Neural cell (in vitro differentiated cells): ENCODE data around the gene IGSF3.
"Not testable (repeated sequence)": the region's sequence is repeated elsewhere in the genome, so short reads cannot be mapped to it uniquely, and the experiment has no call there.

ENCODE experiments used
- CTCF ChIP-seq: fragments of 450-650 bp; IDR thresholded peaks from 2 replicates; pipeline ENCODE4 v1.5.1; 2014; ENCODE audit warnings: antibody characterized with exemption, mild to moderate bottlenecking, moderate library complexity; ENCODE audit not compliant: poor library complexity, severe bottlenecking
- EP300 ChIP-seq: fragments of 450-650 bp; conservative IDR thresholded peaks from 2 replicates; pipeline ENCODE4 v1.6.1; 2014; ENCODE audit warnings: antibody characterized with exemption, mild to moderate bottlenecking, moderate library complexity; ENCODE audit not compliant: poor library complexity, severe bottlenecking
- EZH2 ChIP-seq: fragments of 200-600, 300-800 bp; shearing (Covaris generic), sonication (generic); IDR thresholded peaks from 2 replicates; pipeline ENCODE4 v1.6.1; 2014; ENCODE audit warnings: antibody characterized with exemption, low read length, borderline replicate concordance, mild to moderate bottlenecking; ENCODE audit not compliant: insufficient read depth, poor library complexity, severe bottlenecking
- POLR2AphosphoS5 ChIP-seq: IDR thresholded peaks from 2 replicates; pipeline ENCODE4 v1.6.1; 2012
- REST ChIP-seq: IDR thresholded peaks from 2 replicates; pipeline ENCODE4 v1.6.1; 2012; ENCODE audit warnings: borderline replicate concordance
- TAF1 ChIP-seq: IDR thresholded peaks from 2 replicates; pipeline ENCODE4 v1.6.1; 2012; ENCODE audit warnings: low read depth

GRCh38 chr1:116608841-116609240, 58.7 kb downstream of the IGSF3 start:
- TF ChIP-seq CTCF, EP300, EZH2, REST, POLR2AphosphoS5, TAF1: not testable (repeated sequence)
